GM21360 (cell line): ENCODE measurements around the gene LHFPL6.

Source experiments
- ATAC-seq: cut with Tn5 transposase; IDR thresholded peaks from one replicate; pipeline ENCODE4 v1.9.1; 2021; ENCODE audit warnings: mild to moderate bottlenecking, moderate library complexity; ENCODE audit not compliant: unreplicated experiment

Gene LHFPL6

DNA sequence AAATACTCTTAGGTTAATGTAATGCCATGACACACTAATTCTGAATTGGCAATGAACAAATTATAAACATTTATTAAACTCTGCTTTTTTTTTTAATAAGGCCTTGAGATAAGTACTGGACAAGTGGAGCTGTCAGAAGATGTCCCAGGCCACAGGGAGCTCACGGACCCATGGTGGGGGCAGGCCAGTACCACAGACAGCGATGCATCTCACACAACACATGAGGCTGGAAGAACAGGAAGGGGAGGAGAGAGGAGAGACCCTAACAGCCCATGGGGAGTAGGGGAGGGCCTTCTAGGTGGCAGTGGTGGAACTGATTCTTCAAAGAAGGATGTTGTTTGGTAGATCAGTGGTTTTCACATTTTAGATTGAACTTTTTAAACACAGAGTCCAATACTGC is 128.4 kb downstream of the LHFPL6 start:
- no peak for ATAC-seq

GRCh38 chr13:39469676-39470075 is 133.3 kb downstream of the LHFPL6 start:
- no peak for ATAC-seq

- no peak for ATAC-seq
Observed at GRCh38 chr13:39468306-39468705, 134.7 kb downstream of the LHFPL6 start.

DNA sequence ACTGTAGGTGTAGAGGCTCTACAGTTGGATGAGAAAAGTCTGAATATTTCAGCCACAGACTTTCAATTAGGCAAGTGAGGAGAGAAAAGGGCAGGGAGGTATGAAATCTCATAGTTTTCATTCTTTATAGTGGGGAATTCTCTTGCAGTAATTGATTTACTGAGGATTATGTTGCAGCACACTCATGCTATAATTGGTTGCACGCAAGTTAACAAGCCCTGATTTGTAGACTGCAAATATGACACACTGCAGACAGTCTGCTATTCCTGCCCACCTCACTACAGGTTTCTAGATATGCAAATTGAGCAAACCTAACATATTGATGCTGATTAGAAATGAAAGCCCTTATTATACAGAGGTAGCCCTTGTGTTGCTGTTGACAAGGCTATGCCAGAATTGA is 139.4 kb downstream of the LHFPL6 start:
- no peak for ATAC-seq

DNA sequence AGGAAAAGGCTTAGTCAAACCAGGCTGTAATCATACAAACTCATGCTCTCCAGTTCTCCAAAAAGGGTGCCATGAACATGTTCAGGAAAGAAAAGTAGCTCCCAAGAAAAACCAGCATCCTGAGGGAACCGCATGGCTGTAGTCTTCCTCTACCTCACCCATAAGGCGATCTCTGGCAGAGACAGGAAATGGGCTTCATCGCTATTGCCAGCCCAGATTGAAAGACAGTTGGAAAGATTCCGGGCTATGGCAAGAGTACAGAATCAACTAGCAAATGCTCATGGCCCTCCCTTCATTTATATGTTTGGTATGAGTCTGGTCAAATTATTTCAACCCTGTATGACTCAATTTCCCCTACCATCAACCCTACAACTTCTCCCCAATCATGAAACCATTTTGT is 140.1 kb downstream of the LHFPL6 start:
- ATAC-seq, result no peak

GRCh38 chr13:39462428-39462827 is 140.6 kb downstream of the LHFPL6 start:
- no peak for ATAC-seq

DNA sequence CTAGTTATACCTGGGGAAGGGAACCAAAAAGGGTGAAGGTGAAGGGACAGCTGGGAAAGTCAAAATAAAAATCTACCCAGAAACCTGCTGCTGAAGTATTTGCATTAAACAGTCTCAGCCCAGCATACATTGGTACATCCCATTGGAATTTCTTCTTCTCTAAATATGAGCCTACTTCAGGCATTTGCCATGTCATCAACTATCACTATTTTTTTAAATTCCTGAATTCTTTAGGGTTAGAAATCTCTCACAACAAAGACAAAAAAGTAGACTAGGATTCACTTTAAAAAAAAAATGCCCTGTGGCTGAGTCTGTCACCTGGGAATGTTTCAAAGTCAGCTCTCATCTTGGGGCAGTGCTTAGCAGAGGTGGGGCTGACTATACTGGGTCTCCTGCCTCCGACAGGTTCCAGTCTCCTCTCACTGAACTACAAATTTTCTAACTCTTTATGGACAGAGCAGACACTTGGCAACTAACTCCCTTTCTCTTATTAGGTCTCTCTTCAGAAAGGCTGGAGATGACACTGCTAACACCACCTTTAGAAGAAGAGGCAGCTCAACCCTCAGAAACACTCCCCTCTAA is 141.2 kb downstream of the LHFPL6 start:
- ATAC-seq, result no peak

DNA sequence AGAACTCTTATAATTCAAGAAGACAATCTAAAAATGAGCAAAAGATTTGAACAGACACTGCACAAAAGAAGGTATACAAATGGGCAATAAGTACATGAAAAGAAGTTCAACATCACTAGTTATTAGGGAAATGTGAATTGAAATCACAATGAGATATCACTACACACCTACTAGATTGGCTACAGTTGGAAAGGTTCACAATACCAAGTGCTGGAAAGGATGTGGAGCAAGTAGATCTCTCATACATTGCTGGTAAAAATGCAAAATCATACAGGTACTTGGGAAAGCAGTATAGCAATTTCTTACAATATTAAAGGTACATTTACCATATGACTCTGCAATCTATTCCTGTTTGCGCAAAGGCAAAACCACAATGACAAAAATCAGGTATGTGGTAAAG is 145.7 kb downstream of the LHFPL6 start:
- ATAC-seq, result no peak

DNA sequence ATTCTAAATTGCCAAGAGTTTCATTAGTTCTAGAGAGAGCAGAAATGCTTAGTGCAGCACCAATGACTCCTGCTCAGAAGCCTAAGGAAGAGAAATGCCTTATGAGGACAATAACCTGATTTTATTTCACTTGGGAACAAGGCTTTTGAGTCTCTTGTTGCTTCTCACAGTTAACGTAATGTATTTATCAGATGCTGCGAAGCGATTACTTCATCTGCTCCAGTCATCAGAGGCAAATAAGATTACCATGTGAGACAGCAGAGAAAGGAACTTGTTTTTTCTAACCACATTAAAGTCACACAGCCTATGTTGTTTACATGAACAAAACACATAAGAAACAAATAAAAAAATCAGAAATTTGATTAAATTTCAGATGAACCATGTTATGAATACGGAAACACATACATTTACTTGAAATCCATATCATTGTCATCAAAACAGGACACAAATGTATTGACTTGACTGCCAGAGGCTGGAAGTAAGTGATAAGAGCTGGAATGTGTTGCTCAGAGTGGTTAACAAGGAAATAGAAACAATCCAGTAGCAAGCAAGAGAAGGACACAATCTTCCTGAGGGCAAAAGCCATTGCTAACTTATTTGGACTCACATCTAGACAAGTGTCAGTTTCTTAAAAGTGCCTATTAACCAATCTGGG is 147.3 kb downstream of the LHFPL6 start:
- no peak for ATAC-seq

GRCh38 chr13:39452834-39453233 is 150.2 kb downstream of the LHFPL6 start:
- ATAC-seq, result no peak

- ATAC-seq, result no peak
Observed at GRCh38 chr13:39452417-39452816, 150.6 kb downstream of the LHFPL6 start.

DNA sequence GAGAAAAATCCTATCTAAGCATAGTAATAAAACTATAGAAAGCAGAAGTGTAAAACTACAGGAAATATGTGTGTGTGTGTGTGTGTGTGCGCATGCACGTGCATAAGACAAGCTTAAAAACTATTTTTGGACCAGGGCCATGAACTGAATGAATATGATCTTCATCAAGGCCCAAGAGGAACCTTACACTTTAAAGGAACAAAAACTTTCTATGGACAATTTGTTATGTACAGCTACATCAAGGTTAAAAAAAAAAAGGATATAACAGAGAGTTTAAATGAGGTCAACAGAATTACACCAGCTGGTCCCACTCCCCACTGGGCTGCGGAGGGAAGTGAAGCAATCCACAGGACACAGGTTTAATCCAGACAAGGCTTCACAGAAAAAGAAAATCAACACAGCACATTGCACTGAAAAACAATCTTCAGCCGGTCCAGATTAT is 151.1 kb downstream of the LHFPL6 start:
- no peak for ATAC-seq

- ATAC-seq, result no peak
Observed at GRCh38 chr13:39451301-39451700, 151.7 kb downstream of the LHFPL6 start.

- no peak for ATAC-seq
Observed at GRCh38 chr13:39450176-39450575, 152.8 kb downstream of the LHFPL6 start.

GRCh38 chr13:39448834-39449233 is 154.2 kb downstream of the LHFPL6 start:
- no peak for ATAC-seq

DNA sequence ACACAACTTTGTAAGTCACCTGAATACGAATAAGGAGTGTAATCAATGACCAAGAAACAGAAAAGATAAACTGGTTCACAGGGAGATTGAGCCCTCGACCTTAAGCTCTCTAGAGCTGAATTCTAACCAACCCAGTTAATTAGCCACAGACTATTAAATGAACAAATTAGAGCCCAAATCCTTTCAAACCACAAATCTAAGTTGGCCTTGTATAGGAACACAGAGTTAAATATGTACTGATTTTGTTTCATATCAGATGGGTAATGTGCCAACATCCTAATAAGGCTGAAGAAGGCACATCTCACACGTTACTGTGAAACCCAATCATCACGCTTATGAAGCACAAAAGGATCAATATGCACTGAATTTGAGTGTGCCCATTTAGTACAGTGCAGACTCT is 156.1 kb downstream of the LHFPL6 start:
- ATAC-seq, result no peak

- no peak for ATAC-seq
Observed at GRCh38 chr13:39444866-39445265, 158.1 kb downstream of the LHFPL6 start.

DNA sequence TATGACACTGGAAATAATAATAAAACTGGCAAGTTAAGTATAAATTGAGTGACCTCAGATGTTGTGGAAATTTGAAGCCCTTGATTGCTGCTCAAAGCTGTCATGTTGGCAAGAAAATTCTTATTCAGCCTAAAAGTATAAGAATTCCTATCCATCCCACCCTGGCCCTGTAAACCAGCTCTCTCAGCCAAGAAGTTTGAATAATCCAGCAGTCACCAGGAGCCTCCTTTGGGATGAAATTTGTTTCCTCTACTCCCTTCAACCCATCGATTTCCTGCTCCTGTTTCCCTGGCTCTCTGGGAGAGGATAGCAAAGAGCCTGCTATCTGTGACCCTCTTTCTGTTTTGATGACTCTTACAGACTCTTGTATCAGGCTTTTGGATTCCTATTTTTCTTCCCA is 169.3 kb downstream of the LHFPL6 start:
- ATAC-seq, result no peak

- no peak for ATAC-seq
Observed at GRCh38 chr13:39432196-39432595, 170.8 kb downstream of the LHFPL6 start.

DNA sequence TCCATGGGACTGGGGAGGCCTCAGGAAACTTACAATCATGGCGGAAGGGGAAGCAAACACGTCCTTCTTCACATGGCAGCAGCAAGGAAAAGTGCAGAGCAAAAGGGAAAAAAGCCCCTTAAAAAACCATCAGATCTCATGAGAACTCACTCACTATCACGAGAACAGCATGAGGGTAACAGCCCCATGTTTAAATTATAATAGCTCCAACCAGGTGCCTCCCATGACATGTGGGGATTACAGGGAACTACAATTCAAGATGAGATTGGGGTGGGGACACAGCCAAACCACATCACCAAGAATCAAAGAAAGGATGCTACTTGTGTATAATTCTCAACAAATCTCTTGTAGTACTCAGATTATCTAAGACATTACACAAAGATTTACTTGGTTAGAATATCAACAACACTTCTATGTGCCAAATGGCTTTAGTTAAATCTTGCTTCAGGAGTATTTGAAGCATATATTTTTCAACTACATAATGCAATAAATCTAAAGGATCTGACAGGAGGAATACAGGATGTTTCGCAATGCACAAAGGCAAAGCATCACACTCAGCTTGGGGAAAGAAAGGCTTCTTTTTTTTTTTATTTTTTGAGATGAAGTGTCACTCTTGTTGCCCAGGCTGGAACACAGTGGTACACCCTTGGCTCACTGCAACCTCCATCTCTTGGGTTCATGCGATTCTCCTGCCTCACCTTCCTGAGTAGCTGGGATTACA is 180.0 kb downstream of the LHFPL6 start:
- ATAC-seq, result no peak

GRCh38 chr13:39419876-39420275 is 183.1 kb downstream of the LHFPL6 start:
- no peak for ATAC-seq

DNA sequence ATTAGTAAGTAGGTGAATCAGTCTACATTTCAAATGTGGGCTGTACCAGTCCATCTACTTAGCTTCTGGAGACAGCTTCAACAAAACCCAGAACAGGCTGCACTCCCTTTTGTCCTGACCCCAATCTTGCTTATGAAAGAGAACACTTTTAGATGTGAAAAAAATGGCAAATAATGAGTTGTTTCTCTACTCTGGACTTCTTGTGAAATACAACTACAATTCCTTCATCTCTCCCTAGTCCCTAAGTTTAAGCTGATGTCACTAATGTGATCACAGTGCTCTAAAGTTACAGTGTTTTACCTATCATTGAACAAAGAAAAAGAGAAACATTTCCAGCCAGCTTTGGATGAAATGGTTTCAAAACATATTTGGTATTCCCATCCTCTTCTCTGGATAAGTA is 183.9 kb downstream of the LHFPL6 start:
- ATAC-seq, result no peak
